ENCODE data around the gene B3GNT5.

B3GNT5 gene

GRCh38 chr3:183290216-183290615 lies 37.2 kb downstream of the B3GNT5 start:
- no peak for DNase-seq (ENCODE audit: low read depth in 3 of 3)

GRCh38 chr3:183291497-183292031 lies 38.5 kb downstream of the B3GNT5 start:
- no peak for DNase-seq (ENCODE audit: low read depth in 3 of 3)

GRCh38 chr3:183293966-183294365 lies 40.9 kb downstream of the B3GNT5 start:
- DNase-seq (ENCODE audit: low read depth in 3 of 3) = no peak

- no peak for DNase-seq (ENCODE audit: low read depth in 3 of 3)
Measured at GRCh38 chr3:183295211-183295610, 42.2 kb downstream of the B3GNT5 start.

- no peak for DNase-seq (ENCODE audit: low read depth in 3 of 3)
Measured at GRCh38 chr3:183296944-183297343, 43.9 kb downstream of the B3GNT5 start.

GRCh38 chr3:183298701-183299153 lies 45.7 kb downstream of the B3GNT5 start:
- DNase-seq (ENCODE audit: low read depth in 3 of 3) = no peak

GRCh38 chr3:183299976-183300375 lies 46.9 kb downstream of the B3GNT5 start:
- DNase-seq (ENCODE audit: low read depth in 3 of 3) = no peak

- no peak for DNase-seq (ENCODE audit: low read depth in 3 of 3)
Measured at GRCh38 chr3:183300996-183301562, 48.0 kb downstream of the B3GNT5 start.

GRCh38 chr3:183301937-183302580 lies 49.0 kb downstream of the B3GNT5 start:
- DNase-seq (ENCODE audit: low read depth in 3 of 3) = no peak

- DNase-seq (ENCODE audit: low read depth in 3 of 3) = no peak
Measured at GRCh38 chr3:183303690-183304089, 50.6 kb downstream of the B3GNT5 start.

GRCh38 chr3:183306798-183307671 lies 54.0 kb downstream of the B3GNT5 start:
- no peak for DNase-seq (ENCODE audit: low read depth in 3 of 3)

- DNase-seq (ENCODE audit: low read depth in 3 of 3) = no peak
Measured at GRCh38 chr3:183307749-183308148, 54.7 kb downstream of the B3GNT5 start.

GRCh38 chr3:183308751-183309150 lies 55.7 kb downstream of the B3GNT5 start:
- no peak for DNase-seq (ENCODE audit: low read depth in 3 of 3)

- no peak for DNase-seq (ENCODE audit: low read depth in 3 of 3)
Measured at GRCh38 chr3:183309276-183309675, 56.2 kb downstream of the B3GNT5 start.

GRCh38 chr3:183310936-183311335 lies 57.9 kb downstream of the B3GNT5 start:
- DNase-seq (ENCODE audit: low read depth in 3 of 3) = no peak

- DNase-seq (ENCODE audit: low read depth in 3 of 3) = no peak
Measured at GRCh38 chr3:183312433-183312832, 59.4 kb downstream of the B3GNT5 start.

- DNase-seq (ENCODE audit: low read depth in 3 of 3) = no peak
Measured at GRCh38 chr3:183313351-183313750, 60.3 kb downstream of the B3GNT5 start.

- no peak for DNase-seq (ENCODE audit: low read depth in 3 of 3)
Measured at GRCh38 chr3:183313764-183314163, 60.7 kb downstream of the B3GNT5 start.

GRCh38 chr3:183315739-183316138 lies 62.7 kb downstream of the B3GNT5 start:
- DNase-seq (ENCODE audit: low read depth in 3 of 3) = no peak

GRCh38 chr3:183317271-183317670 lies 64.2 kb downstream of the B3GNT5 start:
- no peak for DNase-seq (ENCODE audit: low read depth in 3 of 3)

- DNase-seq (ENCODE audit: low read depth in 3 of 3) = no peak
Measured at GRCh38 chr3:183317886-183318865, 65.1 kb downstream of the B3GNT5 start.
